Measurements from ENCODE around the gene COL9A3.
A peak's percentile ranks its signal among the peaks of the same experiment; 100 is the strongest.

The COL9A3 gene

GRCh38 chr20:62816884-62817873, at the start of gene COL9A3:
TSS of gene COL9A3 (plus strand) at chr20:62817050. CDS start at chr20:62817065, 15 bp downstream.
- H3K27me3 ChIP-seq (ENCODE audit: control insufficient read depth, insufficient read depth, low read length), result no peaks in the 10 kb centered on the region
- H3K36me3 ChIP-seq (ENCODE audit: control insufficient read depth, insufficient read depth, low read length), result peaks cover 19% of the 10 kb centered on the region
- H3K9me3 ChIP-seq (ENCODE audit: control insufficient read depth, insufficient read depth, low read length), result no peaks in the 10 kb centered on the region
- peak within 1 kb of the TSS; percentile 49 for H3K4me3 ChIP-seq (ENCODE audit: low read depth, low read length)
- peaks cover 3% of the 10 kb centered on the region for H3K4me1 ChIP-seq (ENCODE audit: control insufficient read depth, insufficient read depth, low read length)
- peak within 1 kb of the TSS; percentile 54 for H3K9ac ChIP-seq (ENCODE audit: low read depth, low read length)

GRCh38 chr20:62768234-62768546, 48.7 kb upstream of the COL9A3 start:
- Histone ChIP-seq H3K27me3 (ENCODE audit: control insufficient read depth, insufficient read depth, low read length) (no peaks in the 10 kb centered on the region), H3K36me3 (ENCODE audit: control insufficient read depth, insufficient read depth, low read length) (no peaks in the 10 kb centered on the region), H3K4me1 (ENCODE audit: control insufficient read depth, insufficient read depth, low read length) (no peaks in the 10 kb centered on the region), H3K4me3 (ENCODE audit: low read depth, low read length) (no peak overlapping the region), H3K9ac (ENCODE audit: low read depth, low read length) (no peak overlapping the region), H3K9me3 (ENCODE audit: control insufficient read depth, insufficient read depth, low read length) (no peaks in the 10 kb centered on the region)

- no peaks in the 10 kb centered on the region for H3K9me3 ChIP-seq (ENCODE audit: control insufficient read depth, insufficient read depth, low read length)
- no peaks in the 10 kb centered on the region for H3K36me3 ChIP-seq (ENCODE audit: control insufficient read depth, insufficient read depth, low read length)
- H3K4me1 ChIP-seq (ENCODE audit: control insufficient read depth, insufficient read depth, low read length), result no peaks in the 10 kb centered on the region
- no peaks in the 10 kb centered on the region for H3K27me3 ChIP-seq (ENCODE audit: control insufficient read depth, insufficient read depth, low read length)
- H3K4me3 ChIP-seq (ENCODE audit: low read depth, low read length), result no peak overlapping the region
- H3K9ac ChIP-seq (ENCODE audit: low read depth, low read length), result no peak overlapping the region
Measured at GRCh38 chr20:62768551-62769287, 48.1 kb upstream of the COL9A3 start.

- H3K4me1 ChIP-seq (ENCODE audit: control insufficient read depth, insufficient read depth, low read length), result no peaks in the 10 kb centered on the region
- no peak overlapping the region for H3K9ac ChIP-seq (ENCODE audit: low read depth, low read length)
- H3K4me3 ChIP-seq (ENCODE audit: low read depth, low read length), result no peak overlapping the region
- no peaks in the 10 kb centered on the region for H3K27me3 ChIP-seq (ENCODE audit: control insufficient read depth, insufficient read depth, low read length)
- no peaks in the 10 kb centered on the region for H3K36me3 ChIP-seq (ENCODE audit: control insufficient read depth, insufficient read depth, low read length)
- no peaks in the 10 kb centered on the region for H3K9me3 ChIP-seq (ENCODE audit: control insufficient read depth, insufficient read depth, low read length)
Measured at GRCh38 chr20:62769346-62770071, 47.3 kb upstream of the COL9A3 start.

GRCh38 chr20:62770111-62770910, 46.5 kb upstream of the COL9A3 start:
- no peaks in the 10 kb centered on the region for H3K4me1 ChIP-seq (ENCODE audit: control insufficient read depth, insufficient read depth, low read length)
- H3K36me3 ChIP-seq (ENCODE audit: control insufficient read depth, insufficient read depth, low read length), result no peaks in the 10 kb centered on the region
- no peak overlapping the region for H3K9ac ChIP-seq (ENCODE audit: low read depth, low read length)
- H3K27me3 ChIP-seq (ENCODE audit: control insufficient read depth, insufficient read depth, low read length), result no peaks in the 10 kb centered on the region
- no peak overlapping the region for H3K4me3 ChIP-seq (ENCODE audit: low read depth, low read length)
- no peaks in the 10 kb centered on the region for H3K9me3 ChIP-seq (ENCODE audit: control insufficient read depth, insufficient read depth, low read length)

- Histone ChIP-seq H3K4me1 (ENCODE audit: control insufficient read depth, insufficient read depth, low read length) (no peaks in the 10 kb centered on the region), H3K36me3 (ENCODE audit: control insufficient read depth, insufficient read depth, low read length) (no peaks in the 10 kb centered on the region), H3K9ac (ENCODE audit: low read depth, low read length) (no peak overlapping the region), H3K4me3 (ENCODE audit: low read depth, low read length) (no peak overlapping the region), H3K27me3 (ENCODE audit: control insufficient read depth, insufficient read depth, low read length) (no peaks in the 10 kb centered on the region), H3K9me3 (ENCODE audit: control insufficient read depth, insufficient read depth, low read length) (no peaks in the 10 kb centered on the region)
Measured at GRCh38 chr20:62770916-62771315, 45.9 kb upstream of the COL9A3 start.

GRCh38 chr20:62771396-62772102, 45.3 kb upstream of the COL9A3 start:
- H3K9ac ChIP-seq (ENCODE audit: low read depth, low read length), result no peak overlapping the region
- no peak overlapping the region for H3K4me3 ChIP-seq (ENCODE audit: low read depth, low read length)
- H3K36me3 ChIP-seq (ENCODE audit: control insufficient read depth, insufficient read depth, low read length), result no peaks in the 10 kb centered on the region
- no peaks in the 10 kb centered on the region for H3K9me3 ChIP-seq (ENCODE audit: control insufficient read depth, insufficient read depth, low read length)
- no peaks in the 10 kb centered on the region for H3K27me3 ChIP-seq (ENCODE audit: control insufficient read depth, insufficient read depth, low read length)
- H3K4me1 ChIP-seq (ENCODE audit: control insufficient read depth, insufficient read depth, low read length), result no peaks in the 10 kb centered on the region

- no peaks in the 10 kb centered on the region for H3K27me3 ChIP-seq (ENCODE audit: control insufficient read depth, insufficient read depth, low read length)
- no peak overlapping the region for H3K4me3 ChIP-seq (ENCODE audit: low read depth, low read length)
- H3K9ac ChIP-seq (ENCODE audit: low read depth, low read length), result no peak overlapping the region
- no peaks in the 10 kb centered on the region for H3K9me3 ChIP-seq (ENCODE audit: control insufficient read depth, insufficient read depth, low read length)
- no peaks in the 10 kb centered on the region for H3K4me1 ChIP-seq (ENCODE audit: control insufficient read depth, insufficient read depth, low read length)
- no peaks in the 10 kb centered on the region for H3K36me3 ChIP-seq (ENCODE audit: control insufficient read depth, insufficient read depth, low read length)
Measured at GRCh38 chr20:62772103-62772611, 44.7 kb upstream of the COL9A3 start.

- H3K9ac ChIP-seq (ENCODE audit: low read depth, low read length), result no peak overlapping the region
- H3K4me1 ChIP-seq (ENCODE audit: control insufficient read depth, insufficient read depth, low read length), result no peaks in the 10 kb centered on the region
- no peak overlapping the region for H3K4me3 ChIP-seq (ENCODE audit: low read depth, low read length)
- no peaks in the 10 kb centered on the region for H3K27me3 ChIP-seq (ENCODE audit: control insufficient read depth, insufficient read depth, low read length)
- H3K9me3 ChIP-seq (ENCODE audit: control insufficient read depth, insufficient read depth, low read length), result no peaks in the 10 kb centered on the region
- no peaks in the 10 kb centered on the region for H3K36me3 ChIP-seq (ENCODE audit: control insufficient read depth, insufficient read depth, low read length)
Measured at GRCh38 chr20:62772619-62772989, 44.2 kb upstream of the COL9A3 start.

GRCh38 chr20:62772990-62773844, 43.6 kb upstream of the COL9A3 start:
- H3K27me3 ChIP-seq (ENCODE audit: control insufficient read depth, insufficient read depth, low read length), result no peaks in the 10 kb centered on the region

More at GRCh38 chr20:62772990-62773844, 43.6 kb upstream of the COL9A3 start:
- Histone ChIP-seq H3K9ac (ENCODE audit: low read depth, low read length) (no peak overlapping the region), H3K4me1 (ENCODE audit: control insufficient read depth, insufficient read depth, low read length) (no peaks in the 10 kb centered on the region), H3K4me3 (ENCODE audit: low read depth, low read length) (no peak overlapping the region), H3K9me3 (ENCODE audit: control insufficient read depth, insufficient read depth, low read length) (no peaks in the 10 kb centered on the region), H3K36me3 (ENCODE audit: control insufficient read depth, insufficient read depth, low read length) (no peaks in the 10 kb centered on the region)

All from iPS-15b (cell line).